Naive thymus-derived CD4-positive, alpha-beta T cell (primary cell): ENCODE results near the gene SLC39A11. TPM values are rescaled to one million over a fixed set of nuclear protein-coding genes. Genes with fewer than 3 reads are reported as not detected.

ENCODE experiments used
- ATAC-seq: fragments of 150-1000 bp; cut with Tn5 transposase; 2 replicates; pipeline ENCODE4 v1.10.0; 2021; ENCODE audit warnings: mild to moderate bottlenecking, moderate library complexity
- CTCF ChIA-PET: fragments of 350-600 bp; sonication (Branson Sonifier 250); formaldehyde crosslinking; loops from one replicate; lab custom pipeline; 2021; ENCODE audit warnings: antibody characterized with exemption; lab: Charles Lee
- POLR2A ChIA-PET: fragments of 350-600 bp; sonication (Branson Sonifier 250); formaldehyde crosslinking; loops from one replicate; lab custom pipeline; 2021; ENCODE audit warnings: antibody characterized with exemption, inconsistent platforms; lab: Charles Lee
- DNase-seq, 9 donors: peaks; one replicate each; pipeline versions ENCODE4 v3.0.0 to v3.0.0-alpha.2; 2020 to 2022; ENCODE audit warnings: mixed read lengths in 1 of 9
- H3K27ac ChIP-seq: one replicate; pipeline ENCODE4 v1.7.0; 2013; ENCODE audit warnings: mild to moderate bottlenecking, low read depth, low read length, moderate library complexity
- H3K27me3 ChIP-seq, 2 donors: one replicate each; pipeline ENCODE4 v1.7.0; 2013; ENCODE audit warnings: low read length in 2 of 2, mild to moderate bottlenecking in 2 of 2, moderate library complexity in 2 of 2; ENCODE audit not compliant: control insufficient read depth in 2 of 2, insufficient read depth in 2 of 2
- H3K36me3 ChIP-seq, 3 experiments: 1 replicate in 2 of 3; 2 replicates in 1 of 3; pipeline ENCODE4 v1.7.0; 2013; ENCODE audit warnings: low read length in 3 of 3, mild to moderate bottlenecking in 3 of 3, moderate library complexity in 1 of 3; ENCODE audit not compliant: insufficient read depth in 3 of 3, control insufficient read depth in 2 of 3
- H3K4me1 ChIP-seq, 2 donors: one replicate each; pipeline ENCODE4 v1.7.0; 2013; ENCODE audit warnings: low read length in 2 of 2, mild to moderate bottlenecking in 2 of 2, moderate library complexity in 1 of 2; ENCODE audit not compliant: control insufficient read depth in 2 of 2, insufficient read depth in 2 of 2
- H3K4me3 ChIP-seq: 2 replicates; pipeline ENCODE4 v1.7.0; 2013; ENCODE audit warnings: mild to moderate bottlenecking, low read length
- H3K9me3 ChIP-seq, 3 experiments: 1 replicate in 2 of 3; 2 replicates in 1 of 3; pipeline ENCODE4 v1.7.0; 2013; ENCODE audit warnings: low read length in 3 of 3; ENCODE audit not compliant: control insufficient read depth in 2 of 3
- H3K27ac Mint-ChIP-seq, 9 donors: one replicate each; pipeline ENCODE4 v1.8.0; 2020 to 2022; ENCODE audit warnings: mixed read lengths in 9 of 9, mild to moderate bottlenecking in 8 of 9, moderate library complexity in 5 of 9, inconsistent platforms in 2 of 9
- H3K27me3 Mint-ChIP-seq, 5 donors: one replicate each; pipeline ENCODE4 v1.8.0; 2021 to 2022; ENCODE audit warnings: mixed read lengths in 5 of 5, mild to moderate bottlenecking in 1 of 5
- H3K36me3 Mint-ChIP-seq, 5 donors: one replicate each; pipeline ENCODE4 v1.8.0; 2020 to 2022; ENCODE audit warnings: mixed read lengths in 5 of 5, mild to moderate bottlenecking in 3 of 5, inconsistent platforms in 1 of 5
- H3K4me1 Mint-ChIP-seq, 7 donors: one replicate each; pipeline ENCODE4 v1.8.0; 2020 to 2022; ENCODE audit warnings: mixed read lengths in 7 of 7, mild to moderate bottlenecking in 3 of 7, inconsistent platforms in 1 of 7
- H3K4me3 Mint-ChIP-seq, 10 donors: one replicate each; pipeline ENCODE4 v1.8.0; 2020 to 2022; ENCODE audit warnings: mild to moderate bottlenecking in 10 of 10, mixed read lengths in 10 of 10, moderate library complexity in 6 of 10, inconsistent platforms in 2 of 10
- H3K9me3 Mint-ChIP-seq, 11 donors: one replicate each; pipeline ENCODE4 v1.8.0; 2020 to 2022; ENCODE audit warnings: mixed read lengths in 11 of 11, mild to moderate bottlenecking in 4 of 11, inconsistent platforms in 1 of 11, moderate library complexity in 1 of 11
- intact Hi-C, 2 donors: fragments of 100-400 bp; cut with micrococcal nuclease; formaldehyde crosslinking; loops; one replicate each; pipeline ENCODE4 v1.15.1; 2023
- polyA plus RNA-seq, 2 donors: library from polyadenylated mRNA; unstranded; fragments of 300-500 nt; fragmentation: Illumina TruSeq; gene quantifications; one replicate each; pipeline ENCODE4 v1.2.3, GENCODE V29; 2021
- total RNA-seq, 6 experiments: library from RNA in 5 of 6; stranded (reverse) in 5 of 6; gene quantifications; 1 replicate in 5 of 6; 2 replicates in 1 of 6; pipeline ENCODE4 v1.2.3 and lab custom pipeline; 2021 to 2026

SLC39A11 gene
- total and polyA plus RNA-seq, 7 experiments from 2014 or later: 8.5 to 36.7 (median 19.8) TPM

DNA sequence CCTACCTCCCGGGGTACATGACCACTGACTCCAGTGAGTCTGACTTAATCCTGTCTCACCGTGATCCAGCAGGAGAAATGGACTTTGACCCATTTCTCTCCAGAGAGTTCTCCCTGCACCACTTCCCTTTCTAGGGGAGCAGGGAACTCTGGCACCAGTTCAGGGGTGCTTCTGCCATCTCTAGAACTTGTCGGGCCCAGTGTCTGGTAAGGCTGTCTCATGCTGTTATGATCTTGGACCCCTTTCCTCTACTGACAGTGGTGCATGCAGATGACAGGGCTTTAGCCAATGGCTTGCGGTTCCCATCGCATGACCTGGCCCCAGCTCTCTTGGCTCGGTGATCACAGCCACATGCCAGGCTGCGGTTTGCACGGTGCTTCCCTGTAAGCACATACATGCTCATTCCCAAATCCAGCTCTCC is 62.0 kb downstream of the SLC39A11 start:
- H3K27ac Mint-ChIP-seq: no peak overlapping the region
- H3K9me3 Mint-ChIP-seq: peaks cover 0 to 3% (median 0%) of the 10 kb centered on the region in 11 donors
- Histone ChIP-seq H3K4me1 (no peaks in the 10 kb centered on the region), H3K4me3 (no peak overlapping the region), H3K27ac (no peak overlapping the region), H3K36me3 (peaks cover 0 to 18% (median 6%) of the 10 kb centered on the region in 3 experiments), H3K9me3 (no peaks in the 10 kb centered on the region), H3K27me3 (no peaks in the 10 kb centered on the region)
- peaks cover 2 to 76% (median 51%) of the 10 kb centered on the region in 5 donors for H3K36me3 Mint-ChIP-seq
- intact Hi-C loops: no loop called here
- H3K27me3 Mint-ChIP-seq: no peaks in the 10 kb centered on the region
- H3K4me3 Mint-ChIP-seq: no peak overlapping the region
- H3K4me1 Mint-ChIP-seq: peaks cover 0 to 4% (median 0%) of the 10 kb centered on the region in 7 donors
- ChIA-PET POLR2A (no interaction called here), CTCF (no interaction called here)
- no peak for DNase-seq
- no peak for ATAC-seq

DNA sequence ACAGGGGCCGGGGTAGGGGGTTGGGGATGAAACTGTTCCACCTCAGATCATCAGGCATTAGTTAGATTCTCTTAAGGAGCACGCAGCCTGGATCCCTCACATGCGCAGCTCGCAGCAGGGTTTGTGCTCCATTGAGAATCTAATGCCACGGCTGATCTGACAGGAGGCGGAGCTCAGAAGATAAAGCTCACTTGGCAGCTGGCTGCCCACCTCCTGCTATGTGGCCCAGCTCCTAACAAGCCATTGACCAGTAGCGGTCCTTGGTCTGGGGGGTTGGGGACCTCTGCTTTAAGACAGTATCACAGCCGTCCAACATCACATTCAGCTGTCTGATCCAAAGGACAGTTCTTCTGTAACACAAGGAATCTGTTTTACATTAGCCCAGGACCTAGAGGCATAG is 62.5 kb downstream of the SLC39A11 start:
- Histone ChIP-seq H3K9me3 (no peaks in the 10 kb centered on the region), H3K27me3 (no peaks in the 10 kb centered on the region), H3K4me1 (no peaks in the 10 kb centered on the region), H3K4me3 (no peak overlapping the region), H3K27ac (no peak overlapping the region), H3K36me3 (peaks cover 0 to 18% (median 6%) of the 10 kb centered on the region in 3 experiments)
- no peaks in the 10 kb centered on the region for H3K27me3 Mint-ChIP-seq
- no peak for DNase-seq
- H3K4me1 Mint-ChIP-seq: peaks cover 0 to 4% (median 0%) of the 10 kb centered on the region in 7 donors
- no peak for ATAC-seq
- intact Hi-C loops: no loop called here
- H3K4me3 Mint-ChIP-seq: no peak overlapping the region
- ChIA-PET POLR2A (no interaction called here), CTCF (no interaction called here)
- H3K36me3 Mint-ChIP-seq: peaks cover 2 to 81% (median 54%) of the 10 kb centered on the region in 5 donors
- H3K9me3 Mint-ChIP-seq: peaks cover 0 to 3% (median 0%) of the 10 kb centered on the region in 11 donors
- H3K27ac Mint-ChIP-seq: no peak overlapping the region

DNA sequence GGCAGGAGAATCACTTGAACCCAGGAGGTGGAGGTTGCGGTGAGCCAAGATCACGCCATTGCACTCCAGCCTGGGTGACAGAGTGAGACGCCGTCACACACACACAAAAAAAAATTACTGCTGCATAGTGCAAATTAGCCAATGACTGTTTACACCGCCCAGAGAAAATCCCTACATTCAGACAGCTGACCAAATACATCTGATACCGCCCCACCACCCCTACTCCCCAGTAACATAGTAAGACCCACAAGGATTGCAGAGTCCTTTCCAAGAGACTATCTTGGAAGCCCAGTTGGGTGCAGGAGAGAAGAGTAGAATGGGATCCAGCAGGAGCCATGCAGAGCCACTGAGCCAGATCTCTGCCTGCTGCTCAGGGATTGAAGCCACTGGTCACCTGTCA is 63.5 kb downstream of the SLC39A11 start:
- H3K9me3 Mint-ChIP-seq: peaks cover 0 to 5% (median 0%) of the 10 kb centered on the region in 11 donors
- intact Hi-C loops: no loop called here
- no peak for ATAC-seq
- CTCF ChIA-PET: no interaction called here
- H3K4me3 Mint-ChIP-seq: no peak overlapping the region
- H3K4me3 ChIP-seq: no peak overlapping the region
- H3K4me1 Mint-ChIP-seq: peaks cover 0 to 1% (median 0%) of the 10 kb centered on the region in 7 donors
- no peak overlapping the region for H3K27ac ChIP-seq
- H3K27me3 Mint-ChIP-seq: no peaks in the 10 kb centered on the region
- peaks cover 2 to 89% (median 60%) of the 10 kb centered on the region in 5 donors for H3K36me3 Mint-ChIP-seq
- H3K4me1 ChIP-seq: no peaks in the 10 kb centered on the region
- H3K27me3 ChIP-seq: no peaks in the 10 kb centered on the region
- POLR2A ChIA-PET: no interaction called here
- DNase-seq: no peak
- peaks cover 0 to 18% (median 6%) of the 10 kb centered on the region in 3 experiments for H3K36me3 ChIP-seq
- H3K27ac Mint-ChIP-seq: no peak overlapping the region
- no peaks in the 10 kb centered on the region for H3K9me3 ChIP-seq

DNA sequence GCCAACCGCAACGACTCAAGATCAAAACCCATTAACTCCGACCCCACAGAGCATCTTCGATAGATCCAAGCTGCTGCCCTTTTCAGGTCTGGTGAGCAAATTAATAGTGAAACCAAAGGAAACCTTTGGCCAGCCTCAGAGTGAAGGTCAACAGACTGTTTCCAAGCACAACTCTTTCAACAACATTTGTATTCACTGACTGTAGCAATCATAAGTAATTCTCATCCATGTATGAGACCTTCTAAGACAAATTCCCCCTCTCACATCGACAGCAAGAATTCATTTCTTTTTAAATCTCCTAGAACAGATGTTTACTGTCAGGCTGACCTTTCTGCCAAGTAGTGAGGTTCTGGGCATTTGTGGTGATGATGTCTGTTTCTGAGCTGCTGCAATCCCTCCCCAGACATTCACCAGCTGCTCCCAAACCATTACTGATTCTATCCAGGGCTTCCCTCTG is 64.2 kb downstream of the SLC39A11 start:
- intact Hi-C loops: no loop called here
- Mint-ChIP-seq H3K4me1 (peaks cover 0 to 1% (median 0%) of the 10 kb centered on the region in 7 donors), H3K27ac (no peak overlapping the region), H3K36me3 (peaks cover 5 to 91% (median 65%) of the 10 kb centered on the region in 5 donors), H3K4me3 (no peak overlapping the region), H3K27me3 (no peaks in the 10 kb centered on the region), H3K9me3 (peaks cover 0 to 8% (median 1%) of the 10 kb centered on the region in 11 donors)
- H3K36me3 ChIP-seq: peaks cover 0 to 18% (median 6%) of the 10 kb centered on the region in 3 experiments
- no peak for DNase-seq
- no peak overlapping the region for H3K4me3 ChIP-seq
- H3K27me3 ChIP-seq: no peaks in the 10 kb centered on the region
- ChIA-PET CTCF (no interaction called here), POLR2A (no interaction called here)
- ATAC-seq: no peak
- H3K4me1 ChIP-seq: no peaks in the 10 kb centered on the region
- H3K27ac ChIP-seq: no peak overlapping the region
- H3K9me3 ChIP-seq: no peaks in the 10 kb centered on the region

DNA sequence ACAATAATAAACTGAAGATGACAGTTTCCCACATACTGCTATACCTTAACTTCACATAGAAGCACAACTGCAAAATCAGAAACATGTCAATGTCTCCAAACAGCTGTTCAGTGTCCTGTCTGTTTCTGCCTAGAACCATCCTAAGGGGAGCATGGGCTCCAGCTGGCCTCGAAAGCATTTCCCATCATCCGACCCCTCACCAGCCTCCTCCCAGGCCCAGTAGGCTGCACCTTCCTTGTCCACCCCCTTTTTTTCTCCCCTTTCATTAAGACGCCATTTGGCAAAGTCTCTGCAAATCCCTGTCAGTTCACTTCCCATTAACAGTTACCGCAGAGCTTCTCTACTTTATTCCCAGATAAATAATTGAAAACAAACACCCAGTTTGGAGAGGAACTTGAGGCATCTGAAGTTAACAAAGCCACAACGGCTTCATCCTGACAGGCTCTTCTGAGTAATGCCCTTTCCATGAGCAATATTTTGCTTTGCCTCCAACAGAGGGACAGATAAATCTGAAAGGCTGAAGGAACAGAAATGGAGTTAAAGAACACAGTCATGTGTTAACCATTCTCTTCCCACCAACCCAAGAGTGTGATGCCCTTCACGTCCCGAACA is 65.3 kb downstream of the SLC39A11 start:
- H3K27me3 ChIP-seq: no peaks in the 10 kb centered on the region
- DNase-seq (no peak), ATAC-seq (no peak)
- CTCF ChIA-PET: interaction anchor here (0.6 kb wide), 1 partner anchor 300 kb away, joined by 4 read pairs; no protein-coding TSS in a partner anchor
- no peak overlapping the region for H3K4me3 Mint-ChIP-seq
- H3K36me3 ChIP-seq: peaks cover 0 to 18% (median 6%) of the 10 kb centered on the region in 3 experiments
- intact Hi-C loops: no loop called here
- H3K27ac ChIP-seq: no peak overlapping the region
- H3K9me3 ChIP-seq: no peaks in the 10 kb centered on the region
- H3K36me3 Mint-ChIP-seq: peaks cover 5 to 91% (median 68%) of the 10 kb centered on the region in 5 donors
- no peak overlapping the region for H3K27ac Mint-ChIP-seq
- no peak overlapping the region for H3K4me3 ChIP-seq
- POLR2A ChIA-PET: no interaction called here
- no peaks in the 10 kb centered on the region for H3K27me3 Mint-ChIP-seq
- no peaks in the 10 kb centered on the region for H3K4me1 ChIP-seq
- peaks cover 0 to 6% (median 0%) of the 10 kb centered on the region in 7 donors for H3K4me1 Mint-ChIP-seq
- H3K9me3 Mint-ChIP-seq: peaks cover 0 to 15% (median 3%) of the 10 kb centered on the region in 11 donors

DNA sequence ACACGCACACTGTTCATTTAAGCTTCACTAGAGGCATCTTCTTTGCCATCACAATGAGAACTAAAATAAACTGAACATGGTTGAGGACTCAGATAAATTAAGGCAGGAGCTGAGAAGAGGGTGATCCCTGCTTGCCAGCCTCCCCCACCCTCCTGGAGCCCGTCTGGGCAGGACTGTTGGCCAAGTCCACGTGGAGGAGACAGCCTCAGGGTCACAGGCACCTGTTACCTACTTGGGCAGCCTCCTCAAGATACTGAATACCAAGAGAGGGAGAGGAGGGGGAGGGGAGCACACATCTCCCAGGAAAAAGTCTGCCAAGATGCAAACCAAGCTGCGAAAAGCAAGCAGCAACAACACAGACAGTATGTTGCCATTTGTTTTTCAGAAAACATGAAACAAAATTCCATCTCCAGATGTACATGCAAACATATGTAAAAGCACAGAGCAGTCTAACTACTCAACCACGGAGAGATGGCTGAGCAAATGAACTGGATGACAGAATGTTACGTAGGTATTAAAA is 67.4 kb downstream of the SLC39A11 start:
- Mint-ChIP-seq H3K27ac (no peak overlapping the region), H3K4me3 (no peak overlapping the region), H3K27me3 (no peaks in the 10 kb centered on the region), H3K4me1 (peaks cover 0 to 6% (median 0%) of the 10 kb centered on the region in 7 donors), H3K9me3 (peaks cover 0 to 32% (median 12%) of the 10 kb centered on the region in 11 donors), H3K36me3 (peaks cover 7 to 80% (median 73%) of the 10 kb centered on the region in 5 donors)
- intact Hi-C loops: no loop called here
- Histone ChIP-seq H3K4me1 (no peaks in the 10 kb centered on the region), H3K27ac (no peak overlapping the region), H3K9me3 (peaks cover 0 to 3% (median 0%) of the 10 kb centered on the region in 3 experiments), H3K27me3 (no peaks in the 10 kb centered on the region), H3K4me3 (no peak overlapping the region), H3K36me3 (peaks cover 0 to 10% (median 0%) of the 10 kb centered on the region in 3 experiments)
- POLR2A ChIA-PET: no interaction called here
- CTCF ChIA-PET: no interaction called here
- ATAC-seq (no peak), DNase-seq (no peak)
